ENCODE data around the gene HSCB. TPM values are rescaled to one million over a fixed set of nuclear protein-coding genes. Genes with fewer than 3 reads are reported as not detected.
"Not testable (repeated sequence)": the region's sequence is repeated elsewhere in the genome, so short reads cannot be mapped to it uniquely, and the experiment has no call there.

HSCB gene
- total RNA-seq, 1 donor from 2014 or later: 17.6 TPM

GRCh38 chr22:28791124-28791523 lies 49.3 kb downstream of the HSCB start:
- DNase-seq (ENCODE audit: low read depth, low spot score): no peak

DNA sequence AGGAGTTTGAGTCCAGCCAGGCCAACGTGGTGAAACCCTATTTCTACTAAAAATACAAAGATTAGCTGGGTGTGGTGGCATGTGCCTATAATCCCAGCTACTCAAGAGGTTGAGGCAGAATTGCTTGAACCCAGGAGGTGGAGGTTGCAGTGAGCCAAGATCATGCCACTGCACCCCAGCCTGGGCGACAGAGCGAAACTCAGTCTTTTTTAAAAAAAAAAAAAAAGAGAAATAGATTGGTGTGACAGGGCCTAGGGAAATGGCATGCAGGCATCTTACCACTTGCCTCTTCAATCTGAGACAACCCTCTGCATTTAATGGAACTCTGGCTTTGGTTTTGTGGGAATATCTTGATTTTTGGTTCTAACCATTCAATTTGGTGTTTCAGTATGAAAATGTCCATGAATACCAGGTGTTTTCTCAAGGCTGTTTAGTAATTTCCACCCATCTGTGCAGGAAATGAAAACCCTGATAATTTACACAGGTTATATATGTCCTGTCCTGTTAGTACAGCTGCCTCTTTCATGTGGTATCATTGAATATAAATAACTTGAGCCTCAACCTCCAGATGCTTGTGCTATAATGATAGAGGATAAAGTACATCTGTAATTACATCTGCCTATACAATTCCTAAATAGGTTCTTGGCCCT lies 50.1 kb downstream of the HSCB start:
- no peak for DNase-seq (ENCODE audit: low read depth, low spot score)

GRCh38 chr22:28792491-28793383 lies 50.9 kb downstream of the HSCB start:
- no peak for DNase-seq (ENCODE audit: low read depth, low spot score)

DNA sequence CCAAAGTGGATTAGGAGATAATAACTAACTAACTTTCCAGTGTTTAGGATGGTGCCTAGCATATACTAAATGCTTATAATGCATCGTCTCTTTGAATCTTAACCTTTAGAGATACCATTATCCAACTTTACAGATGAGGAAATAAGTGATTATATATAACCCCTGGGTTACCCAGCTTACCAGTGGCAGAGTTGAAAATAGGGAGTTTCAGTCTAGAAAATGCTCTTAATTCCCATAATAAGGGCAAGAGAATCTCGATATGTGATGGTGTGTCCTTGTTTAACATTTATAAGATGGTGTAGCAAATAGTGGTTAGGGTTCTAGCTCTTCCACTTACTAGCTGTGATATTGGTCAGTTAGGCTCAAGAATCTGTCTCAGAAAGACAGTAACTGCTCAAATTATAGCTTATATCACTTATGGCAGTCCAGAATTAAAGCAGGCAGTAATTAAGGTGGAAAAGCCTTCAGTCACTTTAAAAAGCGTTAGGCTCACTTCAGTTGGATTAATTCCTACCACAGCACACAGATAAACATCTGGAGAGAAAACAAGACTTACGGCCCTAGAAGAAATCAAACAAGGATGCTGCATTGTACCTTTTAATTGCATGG lies 52.2 kb downstream of the HSCB start:
- no peak for DNase-seq (ENCODE audit: low read depth, low spot score)

DNA sequence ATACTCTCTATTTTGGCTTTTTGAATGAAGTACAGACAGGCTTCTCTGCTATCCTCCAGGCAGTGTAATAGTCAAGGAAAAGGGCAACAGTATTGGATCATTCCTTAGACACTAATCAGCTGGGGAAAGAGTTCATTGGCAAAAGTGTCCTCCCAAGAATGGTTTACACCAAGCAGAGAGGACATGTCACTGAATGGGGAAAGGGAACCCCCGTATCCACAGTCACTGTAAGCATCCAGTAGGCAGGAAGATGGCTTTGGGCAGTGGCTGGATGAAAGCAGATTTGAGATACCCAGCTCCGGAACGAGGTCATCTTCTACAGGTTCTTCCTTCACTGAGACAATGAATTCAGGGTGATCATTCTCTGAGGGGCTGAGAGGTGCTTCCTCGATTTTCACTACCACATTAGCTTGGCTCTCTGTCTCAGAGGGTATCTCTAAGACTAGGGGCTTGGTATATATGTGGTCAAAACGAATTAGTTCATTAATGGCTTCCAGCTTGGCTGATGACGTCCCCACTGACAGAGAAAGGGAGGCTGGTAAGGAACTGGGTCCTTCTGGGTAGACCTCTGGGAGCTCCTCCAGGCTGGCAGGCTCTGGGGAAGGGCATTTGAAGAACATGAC lies 53.3 kb downstream of the HSCB start:
- no peak for DNase-seq (ENCODE audit: low read depth, low spot score)

- DNase-seq (ENCODE audit: low read depth, low spot score): no peak
Measured at GRCh38 chr22:28795932-28796856, 54.4 kb downstream of the HSCB start.

DNA sequence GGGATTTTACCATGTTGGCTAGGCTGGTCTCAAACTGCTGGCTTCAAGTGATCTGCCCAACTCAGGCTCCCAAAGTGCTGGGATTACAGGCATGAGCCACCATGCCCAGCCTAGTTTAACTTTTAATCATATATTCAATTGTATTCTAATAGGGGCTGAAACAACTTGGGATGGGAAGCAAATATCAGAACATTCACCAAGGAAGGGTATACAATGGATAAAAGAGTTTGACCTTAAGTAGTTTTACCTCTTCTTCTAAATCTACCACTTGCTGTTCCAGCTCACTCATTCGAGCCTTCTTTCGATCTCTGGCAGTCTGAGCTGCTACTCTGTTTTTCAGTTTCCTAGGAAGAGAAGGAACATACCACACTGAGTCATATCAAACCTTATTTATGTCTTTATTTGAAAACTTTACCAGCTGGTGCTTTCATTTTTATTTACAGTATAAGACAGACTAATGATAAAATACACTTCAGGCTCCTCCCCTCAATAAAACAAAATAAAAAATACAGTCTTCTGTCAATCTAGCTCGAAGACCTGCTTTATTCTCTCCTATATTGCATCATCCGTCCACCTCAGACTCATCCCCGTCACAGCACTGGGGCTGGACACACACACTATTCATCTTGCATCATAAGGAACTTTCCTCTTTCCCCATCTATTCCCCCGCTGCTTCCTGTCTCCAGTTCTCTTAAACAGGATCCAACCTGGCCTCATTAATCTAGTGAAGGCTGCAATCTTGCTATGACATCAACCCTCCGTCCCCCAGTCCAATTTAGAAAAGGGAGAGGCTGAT lies 57.2 kb downstream of the HSCB start:
- DNase-seq (ENCODE audit: low read depth, low spot score): peak; percentile 63

DNA sequence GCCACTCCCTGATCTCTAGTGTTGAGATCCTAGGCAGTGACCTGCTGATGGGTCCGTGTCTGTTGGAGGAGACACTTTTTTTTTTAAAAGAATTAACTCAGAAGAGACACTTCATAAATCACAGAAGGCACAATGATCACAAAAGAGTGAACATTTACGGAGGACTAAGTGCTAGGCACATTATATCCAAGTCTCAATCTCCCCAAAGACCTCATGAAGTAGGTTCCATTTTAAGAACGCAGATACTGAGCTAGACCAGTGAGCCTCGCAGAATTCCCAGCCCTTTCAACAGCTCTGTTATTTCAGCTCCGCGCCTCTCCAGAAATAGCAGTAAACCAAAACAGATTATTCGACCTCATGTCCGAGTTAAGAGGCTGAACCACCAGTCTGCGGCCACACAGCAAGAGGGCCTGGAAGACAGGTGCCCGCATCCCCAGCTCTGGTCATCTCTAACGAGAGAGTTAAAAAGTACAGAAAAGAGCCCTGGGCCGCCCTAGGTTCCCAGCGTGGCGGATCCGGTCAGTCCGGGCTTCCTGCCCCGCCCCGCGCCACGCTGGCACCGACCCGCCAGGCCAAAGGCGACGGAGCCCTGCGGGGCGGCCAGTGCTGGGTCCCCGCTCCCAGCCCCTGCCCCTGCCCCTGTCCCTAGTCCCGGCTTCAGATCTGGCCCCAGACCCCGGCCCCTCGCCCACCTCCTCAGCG lies 57.9 kb downstream of the HSCB start:
- DNase-seq (ENCODE audit: low read depth, low spot score): no peak

DNA sequence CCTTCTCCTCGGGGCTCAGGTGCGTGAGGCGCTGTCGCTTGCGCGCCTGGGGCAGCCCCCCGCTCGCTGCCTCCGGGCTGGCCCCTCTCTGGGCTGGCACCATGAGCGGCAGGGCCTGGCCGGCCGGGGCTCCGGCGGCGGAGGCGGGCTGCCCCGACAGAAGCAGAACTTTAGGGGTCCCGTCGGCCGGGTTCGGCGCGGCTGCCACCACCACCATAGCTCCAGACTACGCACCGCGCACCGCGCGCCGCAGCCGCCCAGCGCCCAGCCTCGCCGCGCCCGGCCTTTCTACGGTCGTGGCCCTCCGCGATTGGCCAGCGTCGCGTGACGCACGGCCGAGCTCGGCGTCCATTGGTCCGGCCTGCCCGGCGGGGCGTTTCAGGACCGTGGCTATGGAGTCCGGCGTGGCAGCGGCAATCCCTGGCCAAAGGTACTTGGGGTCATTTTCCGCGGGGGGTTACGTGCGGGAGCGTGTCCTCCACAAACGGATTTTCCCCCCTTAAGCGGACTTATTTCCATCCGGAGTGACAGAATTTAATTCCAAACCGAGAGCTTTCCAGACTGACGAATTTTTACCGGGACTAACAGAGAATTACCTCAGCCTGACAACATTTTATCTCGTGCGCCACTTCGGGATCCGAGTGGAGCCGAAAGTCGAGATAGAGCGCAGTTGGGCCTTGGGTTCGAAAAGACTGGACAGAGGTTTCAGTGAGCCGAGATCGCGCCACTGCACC lies 58.6 kb downstream of the HSCB start, which contains the start of gene XBP1:
Gene XBP1 (minus strand): TSS at position 262 of the 734 bp plus-strand sequence.
- DNase-seq (ENCODE audit: low read depth, low spot score): peak; percentile 71

DNA sequence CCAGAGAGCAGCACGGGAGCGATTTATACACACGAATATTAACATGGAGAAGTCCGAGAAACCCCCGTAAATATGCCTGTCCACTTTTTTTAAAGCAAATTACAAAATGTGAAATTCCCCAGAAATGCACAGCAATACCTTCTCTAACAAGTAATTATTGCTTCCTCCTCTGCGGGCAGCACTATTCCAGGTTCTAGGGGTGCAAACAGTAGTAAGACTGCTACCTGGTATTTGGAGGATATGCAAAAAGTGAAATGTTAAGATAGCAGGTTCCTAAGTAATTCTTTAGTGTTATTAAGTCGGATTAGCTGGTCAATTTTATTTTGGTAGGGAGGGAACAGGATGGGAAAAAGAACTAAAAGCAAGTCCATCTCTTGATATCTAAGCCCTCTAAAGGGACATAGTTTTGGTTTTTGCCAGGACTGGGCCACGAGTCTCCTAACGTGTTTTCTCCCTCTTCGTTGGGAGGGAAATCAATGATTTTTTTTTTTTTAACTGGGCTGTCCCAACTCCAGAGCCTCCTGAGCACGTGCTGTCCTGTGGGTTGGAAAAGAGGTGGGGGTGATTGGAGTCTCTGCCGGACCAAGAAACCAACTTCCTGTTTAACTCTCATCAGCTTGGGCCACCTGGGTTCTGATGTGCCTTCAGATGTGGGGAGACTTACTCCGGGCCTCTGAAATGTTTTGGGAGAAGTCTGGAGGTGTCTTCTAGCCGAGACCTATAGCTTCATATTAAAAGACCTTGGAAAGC lies 60.2 kb downstream of the HSCB start:
- no peak for DNase-seq (ENCODE audit: low read depth, low spot score)

DNA sequence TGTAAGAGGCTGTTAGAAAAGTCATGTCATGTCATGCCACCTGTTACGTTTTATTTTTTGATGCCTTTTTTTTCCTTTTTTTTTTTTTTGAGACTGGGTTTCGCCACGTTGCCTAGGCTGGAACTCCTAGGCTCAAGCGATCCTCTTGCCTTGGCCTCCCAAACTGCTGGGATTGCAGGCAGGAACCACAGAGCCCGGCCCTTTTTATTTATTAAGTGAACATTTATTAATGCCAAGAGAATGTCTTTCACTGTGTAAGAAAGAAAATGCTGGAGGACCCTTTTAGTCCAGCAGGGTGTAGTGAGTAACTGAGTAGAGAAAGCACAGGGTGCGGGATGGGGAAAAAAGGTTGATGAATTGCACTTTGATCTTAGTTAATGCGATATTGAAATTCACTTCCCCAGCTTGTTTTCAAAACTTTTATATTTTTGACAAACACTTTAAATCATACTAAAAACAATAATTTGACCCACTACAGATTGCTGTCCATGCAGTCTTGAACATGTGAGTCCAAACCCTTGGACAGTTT lies 60.8 kb downstream of the HSCB start:
- DNase-seq (ENCODE audit: low read depth, low spot score): no peak

GRCh38 chr22:28805426-28805825 lies 63.6 kb downstream of the HSCB start:
- DNase-seq (ENCODE audit: low read depth, low spot score): not testable (repeated sequence)

Other genes with a start within 250 kb of the HSCB start
- 15.6 and 16.0 TPM in 2 replicates for gene TTC28, start 62.2 kb upstream of the HSCB start, total RNA-seq
- gene CHEK2, start 219 bp upstream of the HSCB start, total RNA-seq: 11.0 and 15.7 TPM in 2 replicates
- 12.7 and 30.9 TPM in 2 replicates for gene CCDC117, start 30.7 kb downstream of the HSCB start, total RNA-seq
- 127 and 168 TPM in 2 replicates for gene XBP1, start 58.5 kb downstream of the HSCB start, total RNA-seq
- gene ZNRF3, start 141.5 kb downstream of the HSCB start, total RNA-seq: 3.3 and 3.8 TPM in 2 replicates

All from pulmonary artery endothelial cell (primary cell).